ENCODE data around the gene HSF4.

HSF4 gene

DNA sequence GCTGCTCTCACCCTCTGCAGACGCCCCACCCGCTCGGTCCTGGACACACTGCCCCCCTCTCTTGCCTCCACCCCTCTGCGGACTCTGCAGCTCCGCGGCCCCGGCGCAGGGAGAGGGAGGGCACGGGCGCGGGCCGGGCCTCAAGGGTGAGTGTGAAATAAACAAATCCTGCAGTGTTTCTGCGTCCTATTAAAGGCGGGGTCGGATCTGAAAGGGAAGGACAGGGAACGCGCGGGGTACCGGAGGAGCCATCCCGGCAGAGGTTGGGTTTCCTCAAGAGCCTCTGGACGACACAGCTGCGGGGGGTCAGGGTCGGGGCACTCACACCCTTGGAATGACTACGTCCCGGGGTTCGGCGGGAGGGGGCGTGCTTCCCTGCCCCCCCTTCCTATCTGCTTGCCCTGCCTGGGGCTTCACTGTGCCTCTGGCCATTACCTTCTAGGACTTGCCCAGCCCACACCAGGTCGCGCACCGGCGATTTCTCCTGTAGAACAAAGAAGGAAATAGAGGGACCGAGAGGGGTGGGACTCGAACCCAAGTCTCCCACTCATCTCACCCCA lies 466 bp upstream of the HSF4 start:
- Histone ChIP-seq H3K4me1 (ENCODE audit: control insufficient read depth, low read length) (peaks cover 25% of the 10 kb centered on the region), H3K79me2 (ENCODE audit: control insufficient read depth, low read length) (no peaks in the 10 kb centered on the region), H3K27ac (ENCODE audit: low read depth, low read length) (no peak overlapping the region), H3K4me2 (ENCODE audit: low read length) (peak overlapping the region; percentile 53), H3K27me3 (ENCODE audit: control insufficient read depth, low read length) (peaks cover 47% of the 10 kb centered on the region), H3K9me3 (ENCODE audit: control insufficient read depth, insufficient read depth, low read length) (no peaks in the 10 kb centered on the region), H3K4me3 (ENCODE audit: low read length) (no peak overlapping the region), H3K36me3 (ENCODE audit: control insufficient read depth, low read length) (no peaks in the 10 kb centered on the region), H4K20me1 (ENCODE audit: control insufficient read depth, insufficient read depth, low read depth, low read length) (peaks cover 4% of the 10 kb centered on the region; the same call in 1 of the 2 replicates), H3F3A (ENCODE audit: control insufficient read depth, insufficient read depth) (no peaks in the 10 kb centered on the region), H3K9me2 (replicated peaks; ENCODE audit: control insufficient read depth, low read length) (no peaks in the 10 kb centered on the region)
- 0 out of 2 replicates have a peak, but pooled peaks have one; percentile 59 for TF ChIP-seq EZH2phosphoT487 (IDR thresholded peaks at IDR 0.05; ENCODE audit: borderline replicate concordance, low read length)
- TF ChIP-seq, protein P1, sequence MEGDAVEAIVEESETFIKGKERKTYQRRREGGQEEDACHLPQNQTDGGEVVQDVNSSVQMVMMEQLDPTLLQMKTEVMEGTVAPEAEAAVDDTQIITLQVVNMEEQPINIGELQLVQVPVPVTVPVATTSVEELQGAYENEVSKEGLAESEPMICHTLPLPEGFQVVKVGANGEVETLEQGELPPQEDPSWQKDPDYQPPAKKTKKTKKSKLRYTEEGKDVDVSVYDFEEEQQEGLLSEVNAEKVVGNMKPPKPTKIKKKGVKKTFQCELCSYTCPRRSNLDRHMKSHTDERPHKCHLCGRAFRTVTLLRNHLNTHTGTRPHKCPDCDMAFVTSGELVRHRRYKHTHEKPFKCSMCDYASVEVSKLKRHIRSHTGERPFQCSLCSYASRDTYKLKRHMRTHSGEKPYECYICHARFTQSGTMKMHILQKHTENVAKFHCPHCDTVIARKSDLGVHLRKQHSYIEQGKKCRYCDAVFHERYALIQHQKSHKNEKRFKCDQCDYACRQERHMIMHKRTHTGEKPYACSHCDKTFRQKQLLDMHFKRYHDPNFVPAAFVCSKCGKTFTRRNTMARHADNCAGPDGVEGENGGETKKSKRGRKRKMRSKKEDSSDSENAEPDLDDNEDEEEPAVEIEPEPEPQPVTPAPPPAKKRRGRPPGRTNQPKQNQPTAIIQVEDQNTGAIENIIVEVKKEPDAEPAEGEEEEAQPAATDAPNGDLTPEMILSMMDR (IDR thresholded peaks at IDR 0.05; ENCODE audit: low read depth, low read length, poor library complexity, severe bottlenecking): no peak

DNA sequence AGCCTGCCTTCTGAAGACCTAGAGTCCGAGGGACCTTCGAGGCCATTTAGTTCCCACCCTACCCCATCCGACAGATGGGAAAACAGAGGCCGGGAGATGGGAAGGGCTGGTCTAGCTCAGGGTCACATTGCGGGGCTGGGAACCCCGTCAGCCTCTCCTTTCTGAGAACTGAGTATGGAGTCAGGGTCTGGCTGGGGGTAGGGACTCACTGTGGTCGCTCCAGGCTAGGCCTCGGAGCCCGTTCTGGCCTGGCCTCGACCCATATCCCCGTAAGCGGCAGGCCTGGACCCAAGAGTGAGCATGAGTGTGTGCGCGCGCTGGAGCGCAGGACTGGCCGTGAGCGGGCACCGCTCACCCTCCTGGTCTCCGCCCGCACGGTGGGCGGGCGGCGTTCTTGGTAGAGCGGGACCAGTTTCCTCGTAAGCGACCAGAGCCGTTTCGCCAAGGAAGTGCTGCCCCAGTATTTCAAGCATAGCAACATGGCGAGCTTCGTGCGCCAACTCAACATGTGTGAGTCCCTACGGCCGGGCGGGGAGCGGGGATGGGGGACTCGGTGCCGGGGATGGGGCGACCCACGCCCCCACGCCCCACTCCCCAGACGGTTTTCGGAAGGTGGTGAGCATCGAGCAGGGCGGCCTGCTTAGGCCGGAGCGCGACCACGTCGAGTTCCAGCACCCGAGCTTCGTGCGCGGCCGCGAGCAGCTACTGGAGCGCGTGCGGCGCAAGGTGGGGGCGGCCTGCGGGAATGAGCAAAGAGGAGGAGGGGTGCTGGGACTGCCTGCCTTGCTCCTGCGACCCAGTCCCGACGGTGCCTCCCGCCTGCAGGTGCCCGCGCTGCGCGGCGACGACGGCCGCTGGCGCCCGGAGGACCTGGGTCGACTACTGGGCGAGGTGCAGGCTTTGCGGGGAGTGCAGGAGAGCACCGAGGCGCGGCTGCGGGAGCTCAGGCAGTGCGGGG lies 855 bp downstream of the HSF4 start:
- Histone ChIP-seq H3K79me2 (ENCODE audit: control insufficient read depth, low read length) (no peaks in the 10 kb centered on the region), H3K9me2 (replicated peaks; ENCODE audit: control insufficient read depth, low read length) (no peaks in the 10 kb centered on the region), H3K9me3 (ENCODE audit: control insufficient read depth, insufficient read depth, low read length) (no peaks in the 10 kb centered on the region), H3K4me1 (ENCODE audit: control insufficient read depth, low read length) (peaks cover 27% of the 10 kb centered on the region), H3K27ac (ENCODE audit: low read depth, low read length) (no peak overlapping the region), H3K4me2 (ENCODE audit: low read length) (no peak overlapping the region), H3K36me3 (ENCODE audit: control insufficient read depth, low read length) (no peaks in the 10 kb centered on the region), H3K27me3 (ENCODE audit: control insufficient read depth, low read length) (peaks cover 58% of the 10 kb centered on the region), H3K4me3 (ENCODE audit: low read length) (no peak overlapping the region), H3F3A (ENCODE audit: control insufficient read depth, insufficient read depth) (no peaks in the 10 kb centered on the region), H4K20me1 (ENCODE audit: control insufficient read depth, insufficient read depth, low read depth, low read length) (peaks cover 4% of the 10 kb centered on the region; the same call in 1 of the 2 replicates)
- TF ChIP-seq EZH2phosphoT487 (IDR thresholded peaks at IDR 0.05; ENCODE audit: borderline replicate concordance, low read length): no peak
- TF ChIP-seq, protein P1 (IDR thresholded peaks at IDR 0.05; ENCODE audit: low read depth, low read length, poor library complexity, severe bottlenecking): no peak

DNA sequence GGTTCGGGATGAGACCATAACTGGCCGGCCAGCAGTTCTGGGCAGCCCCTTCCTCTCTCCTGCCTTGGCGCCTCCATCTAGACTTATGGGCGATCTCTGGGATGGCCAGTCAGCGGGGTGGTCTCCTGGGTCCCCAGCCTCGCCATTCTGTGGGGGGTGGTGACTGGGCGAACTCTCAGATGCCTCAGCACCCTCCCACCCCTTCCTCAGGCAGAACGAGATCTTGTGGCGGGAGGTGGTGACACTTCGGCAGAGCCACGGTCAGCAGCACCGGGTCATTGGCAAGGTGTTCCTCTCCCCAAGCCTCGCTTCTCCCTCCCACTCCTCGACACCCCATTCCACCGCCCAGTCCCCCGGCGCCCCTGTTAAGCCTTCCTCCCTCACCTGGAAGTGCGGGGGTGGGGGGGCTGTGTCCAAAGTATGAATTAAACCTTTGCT lies 1.6 kb downstream of the HSF4 start:
- H3K4me1 ChIP-seq (ENCODE audit: control insufficient read depth, low read length): peaks cover 29% of the 10 kb centered on the region
- peaks cover 64% of the 10 kb centered on the region for H3K27me3 ChIP-seq (ENCODE audit: control insufficient read depth, low read length)
- TF ChIP-seq, protein P1 (IDR thresholded peaks at IDR 0.05; ENCODE audit: low read depth, low read length, poor library complexity, severe bottlenecking): no peak
- no peak for TF ChIP-seq EZH2phosphoT487 (IDR thresholded peaks at IDR 0.05; ENCODE audit: borderline replicate concordance, low read length)
- H3K4me3 ChIP-seq (ENCODE audit: low read length): no peak overlapping the region
- H3F3A ChIP-seq (ENCODE audit: control insufficient read depth, insufficient read depth): no peaks in the 10 kb centered on the region
- no peak overlapping the region for H3K4me2 ChIP-seq (ENCODE audit: low read length)
- no peak overlapping the region for H3K27ac ChIP-seq (ENCODE audit: low read depth, low read length)
- H3K9me2 ChIP-seq (replicated peaks; ENCODE audit: control insufficient read depth, low read length): no peaks in the 10 kb centered on the region
- no peaks in the 10 kb centered on the region for H3K9me3 ChIP-seq (ENCODE audit: control insufficient read depth, insufficient read depth, low read length)
- H4K20me1 ChIP-seq (ENCODE audit: control insufficient read depth, insufficient read depth, low read depth, low read length): peaks cover 4% of the 10 kb centered on the region; the same call in 1 of the 2 replicates
- H3K79me2 ChIP-seq (ENCODE audit: control insufficient read depth, low read length): no peaks in the 10 kb centered on the region
- no peaks in the 10 kb centered on the region for H3K36me3 ChIP-seq (ENCODE audit: control insufficient read depth, low read length)

Measured in DOHH2 (cell line).